D721Med (cell line): ENCODE data around the gene PAGE4.

ENCODE experiments used
- DNase-seq: peaks from one replicate; pipeline ENCODE4 v3.0.0; 2011; ENCODE audit warnings: low spot score; ENCODE audit not compliant: insufficient read length
- FAIRE-seq: peaks from 2 replicates; lab custom pipeline; 2011; peaks lifted over from hg19 to GRCh38; lab: Jason Lieb, UNC
- CTCF ChIP-seq: IDR thresholded peaks from 2 replicates; pipeline ENCODE4 v1.5.1; 2012; ENCODE audit warnings: mild to moderate bottlenecking, control low read depth; ENCODE audit not compliant: insufficient read depth; ENCODE audit errors: missing control alignments

PAGE4 gene

GRCh38 chrX:49829016-49829415 is at the start of gene PAGE4:
PAGE4 (plus strand) TSS chrX:49829303; CDS start chrX:49830429, 1,126 bp downstream.
- DNase-seq: no peak
- no peak for FAIRE-seq
- TF ChIP-seq CTCF: no peak

- no peak for TF ChIP-seq CTCF
- DNase-seq (no peak), FAIRE-seq (no peak)
These were observed 44.3 kb upstream of the PAGE4 start for GRCh38 chrX:49784747-49785280.

- no peak for DNase-seq
- no peak for TF ChIP-seq CTCF
- FAIRE-seq: no peak
These were observed 36.7 kb upstream of the PAGE4 start for GRCh38 chrX:49792376-49792775.

- no peak for FAIRE-seq
These were observed 35.4 kb upstream of the PAGE4 start for GRCh38 chrX:49793686-49794085.

GRCh38 chrX:49799828-49800227 is 29.3 kb upstream of the PAGE4 start:
- DNase-seq: no peak
- TF ChIP-seq CTCF: no peak
- FAIRE-seq: no peak

More at GRCh38 chrX:49793686-49794085, 35.4 kb upstream of the PAGE4 start:
- no peak for DNase-seq
- no peak for TF ChIP-seq CTCF

- no peak for TF ChIP-seq CTCF
- DNase-seq: no peak
- FAIRE-seq: no peak
These were observed 19.0 kb upstream of the PAGE4 start for GRCh38 chrX:49809891-49810632.

- DNase-seq: no peak
- no peak for FAIRE-seq
- TF ChIP-seq CTCF: no peak
These were observed 16.9 kb upstream of the PAGE4 start for GRCh38 chrX:49812177-49812576.
